CD4-positive, alpha-beta T cell treated with Interleukin-17A for 4 hours (primary cell): ENCODE measurements around the gene HABP4.
A peak's percentile ranks its signal among the peaks of the same experiment; 100 is the strongest.

Experiments used
- DNase-seq: peaks from one replicate; pipeline ENCODE4 v3.0.0-alpha.2; 2020; ENCODE audit warnings: mixed read lengths

HABP4 gene

GRCh38 chr9:96436456-96437126 lies 13.4 kb upstream of the HABP4 start:
- DNase-seq = no peak

- DNase-seq = no peak
These were observed 12.5 kb upstream of the HABP4 start for GRCh38 chr9:96437454-96437853.

DNA sequence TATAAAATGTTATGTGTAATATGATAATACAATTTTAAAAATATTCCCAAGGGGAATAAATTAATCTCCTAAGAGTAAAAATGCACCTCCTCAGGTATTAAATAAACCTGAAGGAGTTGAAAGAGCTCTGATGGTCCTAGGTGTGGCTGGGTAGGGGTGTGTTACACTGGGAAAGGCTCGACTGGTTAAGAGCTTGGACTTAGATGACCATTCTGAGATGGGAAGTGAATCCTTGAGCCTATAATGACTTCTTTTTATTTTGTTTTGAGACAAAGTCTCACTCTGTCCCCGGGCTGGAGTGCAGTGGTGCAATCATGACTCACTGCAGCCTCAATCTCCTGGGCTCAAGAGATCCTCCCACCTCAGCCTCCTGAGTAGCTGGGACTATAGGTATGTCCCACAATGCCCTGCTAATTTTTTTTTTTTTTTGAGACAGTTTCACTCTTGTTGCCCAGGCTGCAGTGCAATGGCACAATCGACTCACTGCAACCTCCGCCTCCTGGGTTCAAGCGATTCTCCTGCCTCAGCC lies 9.2 kb upstream of the HABP4 start:
- DNase-seq = no peak

DNA sequence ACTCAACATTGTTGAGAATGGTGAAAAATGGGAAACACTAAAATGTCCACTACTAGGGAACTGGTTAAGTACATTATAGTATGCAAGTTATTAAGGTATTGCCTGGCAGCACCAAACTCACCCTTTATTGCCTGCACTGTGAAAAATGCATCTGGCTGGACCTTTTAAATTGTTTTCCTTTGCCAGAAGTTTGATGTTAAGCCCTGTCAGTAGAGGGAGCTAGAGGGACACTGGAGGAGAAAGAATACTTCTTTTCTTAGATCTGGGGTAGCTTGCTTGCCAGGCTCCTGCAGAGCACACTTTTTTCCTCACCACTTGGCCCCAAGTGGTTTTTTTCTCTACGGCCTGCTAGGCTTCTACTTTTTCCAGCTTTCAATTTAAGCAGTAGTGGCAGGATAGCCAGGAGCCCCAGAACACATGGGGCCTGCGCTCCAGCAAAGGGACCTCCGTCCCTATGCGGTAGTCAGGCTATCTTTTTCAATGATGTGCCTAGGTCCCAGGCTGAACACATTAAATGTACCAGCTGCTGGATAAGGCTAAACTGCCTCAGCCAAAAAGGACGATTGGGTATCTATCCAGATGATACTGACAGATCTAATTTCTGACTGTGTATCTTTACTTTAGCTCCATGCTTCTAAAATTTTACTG lies 8.0 kb upstream of the HABP4 start:
- no peak for DNase-seq

DNA sequence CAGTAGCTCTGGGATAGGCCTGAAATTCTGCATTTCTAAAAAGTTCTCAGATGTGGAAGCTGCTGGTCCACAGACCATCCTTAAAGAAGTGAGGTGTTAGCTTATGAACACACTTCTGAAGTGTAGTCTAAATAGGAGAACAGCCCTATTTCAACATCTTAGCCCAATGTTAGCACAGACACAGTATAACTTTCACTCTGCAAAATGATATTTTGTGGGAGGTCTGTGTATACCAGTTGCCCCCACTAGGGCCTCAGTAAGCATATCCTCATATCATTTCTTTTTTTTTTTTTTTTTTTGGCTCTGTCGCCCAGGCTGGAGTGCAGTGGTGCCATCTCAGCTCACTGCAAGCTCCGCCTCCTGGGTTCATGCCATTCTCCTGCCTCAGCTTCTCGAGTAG lies 7.5 kb upstream of the HABP4 start:
- DNase-seq = no peak

GRCh38 chr9:96447406-96447805 lies 2.6 kb upstream of the HABP4 start:
- no peak for DNase-seq

DNA sequence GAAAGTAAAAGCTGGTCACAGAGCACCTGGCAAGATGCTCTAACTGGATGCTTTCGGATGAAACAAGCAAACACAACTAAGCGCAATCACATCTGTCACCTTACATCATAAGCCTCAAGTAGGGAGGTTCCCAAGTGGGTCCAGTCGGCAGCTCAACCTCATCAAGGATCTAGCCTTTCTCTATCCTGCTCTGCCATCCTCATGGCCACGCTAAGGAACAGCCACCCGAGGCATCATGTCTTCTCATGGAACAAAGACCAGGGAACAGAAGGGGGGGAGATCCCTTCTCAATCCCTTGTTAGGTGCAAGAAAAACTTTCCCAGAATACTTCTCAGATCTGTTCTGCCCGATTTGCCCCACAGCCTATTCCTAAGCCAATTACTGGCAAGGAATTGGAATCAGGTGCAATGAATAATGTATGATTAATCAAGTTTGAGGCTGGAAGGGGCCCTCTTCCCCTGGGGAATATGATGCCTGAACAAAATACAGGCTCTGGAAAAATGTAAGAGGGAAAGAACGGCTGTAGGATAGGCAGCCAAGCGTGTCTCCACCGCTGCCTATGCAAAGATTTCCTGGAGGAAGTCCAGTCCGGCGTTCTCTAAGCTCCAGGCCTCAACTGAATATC lies 1.3 kb upstream of the HABP4 start:
- DNase-seq = no peak

GRCh38 chr9:96449523-96449844 lies 485 bp upstream of the HABP4 start:
- no peak for DNase-seq

DNA sequence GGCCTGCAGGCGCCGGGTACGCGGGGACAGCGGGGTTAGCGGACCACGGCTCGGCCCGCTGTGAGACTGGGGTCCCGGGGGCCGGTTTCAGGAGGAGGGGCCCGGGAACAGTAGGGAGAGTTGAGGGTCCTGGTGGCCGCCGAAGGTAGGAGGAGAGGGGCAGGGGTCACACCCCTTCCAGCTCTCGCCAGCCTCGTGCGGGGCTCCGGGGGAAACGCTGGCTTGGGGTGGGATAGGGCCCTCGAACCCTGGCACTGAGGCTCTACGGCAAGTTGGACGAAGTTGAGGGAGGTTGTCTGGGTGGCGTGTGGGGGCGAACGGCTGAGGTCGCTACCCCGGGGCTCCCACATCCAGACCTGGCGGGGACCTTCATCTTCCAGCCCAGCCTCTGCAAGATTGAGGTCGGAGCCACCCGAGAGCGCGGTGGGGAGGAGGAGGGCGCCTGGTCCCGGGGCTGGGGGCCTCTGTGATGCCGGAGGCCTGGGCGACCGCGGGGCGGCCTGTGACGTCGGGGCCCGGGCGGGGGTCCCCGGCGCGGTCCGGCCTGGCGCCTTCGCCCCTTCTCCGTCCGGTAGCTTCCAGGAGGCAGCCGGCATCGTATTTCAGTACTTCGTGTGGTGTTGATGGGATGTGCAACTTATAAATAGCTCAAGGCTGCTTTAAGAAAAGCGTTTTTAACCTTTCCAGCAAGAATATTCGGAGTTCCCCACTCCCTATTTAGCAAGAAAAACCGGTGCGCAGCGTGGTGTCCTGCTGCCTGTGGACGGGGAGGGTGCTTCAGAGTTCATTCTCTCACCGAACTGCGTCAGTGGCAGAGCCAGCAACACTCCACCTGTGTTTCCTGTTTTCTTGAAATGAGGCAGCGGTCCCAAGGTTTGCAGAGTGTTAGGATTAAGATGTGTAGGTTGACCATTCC lies 902 bp downstream of the HABP4 start:
- DNase-seq = peak; percentile 64

GRCh38 chr9:96453625-96454024 lies 3.7 kb downstream of the HABP4 start:
- no peak for DNase-seq

GRCh38 chr9:96457266-96457665 lies 7.3 kb downstream of the HABP4 start:
- DNase-seq = no peak

DNA sequence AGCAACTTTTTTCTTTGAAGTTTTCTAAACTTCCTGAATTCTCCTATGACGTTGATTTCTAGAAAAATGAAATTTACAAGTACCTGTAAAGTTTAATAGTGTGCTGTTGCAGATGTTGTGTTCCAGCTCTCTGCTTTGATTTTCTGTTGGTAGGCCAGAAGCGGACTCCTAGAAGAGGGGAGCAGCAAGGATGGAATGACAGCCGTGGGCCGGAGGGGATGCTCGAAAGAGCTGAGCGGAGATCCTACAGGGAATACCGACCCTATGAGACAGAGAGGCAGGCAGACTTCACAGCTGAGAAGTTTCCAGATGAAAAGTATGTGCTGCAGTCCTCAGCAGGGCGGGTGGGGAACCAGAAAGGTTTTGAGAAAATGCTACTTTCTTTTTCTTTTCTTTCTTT lies 8.3 kb downstream of the HABP4 start:
- no peak for DNase-seq

- DNase-seq = no peak
These were observed 9.5 kb downstream of the HABP4 start for GRCh38 chr9:96459268-96460007.

DNA sequence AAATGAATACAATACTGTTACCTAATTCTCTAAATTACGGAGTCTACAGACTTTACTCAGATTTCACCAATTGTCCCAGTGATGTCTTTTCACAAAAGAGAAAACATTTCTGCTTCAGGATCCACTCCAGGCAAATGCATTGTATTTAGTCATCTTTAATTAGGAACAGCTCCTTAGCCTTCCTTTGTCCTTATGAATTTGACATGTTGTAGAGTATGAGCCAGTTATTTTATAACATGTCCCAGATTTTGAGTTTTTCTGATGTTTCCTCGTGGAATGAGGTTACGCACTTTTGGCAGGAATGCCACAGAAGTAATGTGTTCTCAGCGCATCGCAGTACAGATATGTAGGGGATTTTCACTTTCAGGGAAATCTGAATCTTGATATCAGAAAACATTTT lies 10.5 kb downstream of the HABP4 start:
- DNase-seq = no peak

DNA sequence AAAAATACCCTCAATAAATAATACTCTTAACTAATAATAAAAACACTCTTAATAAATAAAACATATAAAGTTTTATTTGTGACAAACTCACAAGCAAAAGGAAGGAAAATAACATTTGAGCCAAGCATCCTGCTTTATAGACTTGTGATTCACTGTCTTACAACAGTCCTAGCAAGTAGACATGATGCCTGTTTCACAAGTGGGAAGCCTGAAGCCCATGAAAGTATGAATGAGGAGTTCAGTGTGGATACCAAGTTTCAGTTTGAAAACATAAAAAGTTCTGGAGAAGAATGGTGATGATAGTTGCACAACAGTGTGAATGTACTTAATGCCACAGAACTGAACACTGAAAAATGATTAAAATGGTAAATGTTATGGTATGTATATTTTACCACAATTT lies 10.9 kb downstream of the HABP4 start:
- no peak for DNase-seq

DNA sequence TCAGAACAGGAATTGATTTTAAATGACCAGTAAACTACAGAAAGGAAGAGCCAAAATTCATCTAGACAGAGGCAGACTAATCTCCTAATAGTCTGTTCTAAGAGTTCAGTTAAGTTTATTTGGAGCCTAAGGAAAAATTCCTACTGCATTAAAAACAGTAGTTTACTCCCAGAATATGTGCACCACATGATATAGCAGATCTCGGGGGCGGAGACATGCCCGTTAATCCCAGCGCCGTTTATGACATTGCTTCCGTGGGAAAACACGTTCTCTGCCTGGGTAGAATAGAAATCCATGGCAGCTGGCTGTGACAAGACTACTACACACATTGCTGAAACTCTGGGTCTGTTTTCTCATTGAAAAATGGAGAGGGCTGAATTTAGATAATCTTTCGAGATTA lies 11.4 kb downstream of the HABP4 start:
- DNase-seq = no peak

- DNase-seq = no peak
These were observed 12.6 kb downstream of the HABP4 start for GRCh38 chr9:96462541-96462940.

GRCh38 chr9:96464426-96464825 lies 14.5 kb downstream of the HABP4 start:
- no peak for DNase-seq

- no peak for DNase-seq
These were observed 17.8 kb downstream of the HABP4 start for GRCh38 chr9:96467784-96468183.

- DNase-seq = no peak
These were observed 26.0 kb downstream of the HABP4 start for GRCh38 chr9:96476013-96476412.

DNA sequence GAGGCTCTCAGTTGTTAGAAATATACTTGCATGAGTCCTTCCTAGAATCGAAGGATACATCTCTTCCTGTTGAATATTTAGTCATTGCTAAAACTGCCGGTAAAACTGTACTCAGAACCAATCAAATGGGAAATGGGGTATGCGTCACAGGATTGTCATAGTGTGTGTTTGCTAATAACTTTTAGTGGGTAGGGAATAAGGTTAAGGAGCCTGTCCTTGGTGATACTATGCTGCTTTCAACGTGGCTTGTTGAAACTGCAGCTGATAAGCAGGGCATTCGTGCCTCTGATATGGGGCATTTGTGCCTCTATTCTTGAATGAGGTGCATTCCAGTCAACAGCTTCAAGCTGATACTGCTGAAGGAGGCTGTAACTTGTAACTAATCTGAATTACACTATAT lies 26.6 kb downstream of the HABP4 start:
- no peak for DNase-seq

DNA sequence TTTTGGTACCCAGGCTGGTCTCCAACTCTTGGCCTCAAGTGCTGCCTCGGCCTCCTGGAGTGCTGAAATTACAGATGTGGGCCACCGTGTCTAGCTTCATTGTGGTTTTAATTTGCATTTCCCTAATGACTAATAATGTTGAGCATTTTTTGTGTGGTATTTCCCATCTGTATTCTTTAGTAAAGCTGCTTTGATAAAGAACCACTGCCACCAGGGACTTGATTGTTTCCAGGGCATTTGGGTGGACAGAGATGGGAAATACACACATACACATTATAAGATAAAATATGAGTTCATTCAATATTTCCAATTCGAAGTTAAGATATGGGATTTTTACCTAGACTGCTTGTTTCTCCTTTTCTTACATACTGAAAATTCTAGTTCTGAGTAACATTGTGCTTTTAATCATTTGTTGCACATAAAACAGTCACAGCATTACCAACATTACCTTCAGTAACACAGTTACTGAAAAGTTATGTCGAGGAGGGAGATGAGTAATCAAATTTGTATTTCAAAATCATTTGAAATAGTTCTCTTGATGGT lies 28.9 kb downstream of the HABP4 start:
- no peak for DNase-seq
